Measurements from ENCODE around the gene TRPC4AP. TPM values are rescaled to one million over a fixed set of nuclear protein-coding genes. Genes with fewer than 3 reads are reported as not detected.

TRPC4AP gene
- total RNA-seq, 1 donor from 2014 or later, result 30.7 TPM

DNA sequence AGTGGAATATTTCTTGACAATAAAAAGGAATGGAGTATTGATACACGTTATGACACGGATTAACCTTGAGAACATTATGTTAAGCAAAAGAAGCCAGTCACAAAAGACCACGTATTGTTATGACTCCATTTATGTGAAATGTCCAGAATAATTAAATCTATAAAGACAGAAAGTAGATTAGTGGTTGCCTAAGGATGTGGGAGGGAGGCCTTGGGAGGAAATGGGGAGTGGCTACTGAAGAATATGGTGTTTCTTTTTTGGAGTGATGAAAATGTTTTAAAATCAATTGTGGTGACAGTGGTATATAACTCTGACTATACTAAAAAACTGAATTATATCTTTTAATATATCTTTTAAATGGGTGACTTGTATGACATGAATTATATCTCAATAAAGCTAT lies 30.1 kb downstream of the TRPC4AP start:
- TF ChIP-seq, protein P1, sequence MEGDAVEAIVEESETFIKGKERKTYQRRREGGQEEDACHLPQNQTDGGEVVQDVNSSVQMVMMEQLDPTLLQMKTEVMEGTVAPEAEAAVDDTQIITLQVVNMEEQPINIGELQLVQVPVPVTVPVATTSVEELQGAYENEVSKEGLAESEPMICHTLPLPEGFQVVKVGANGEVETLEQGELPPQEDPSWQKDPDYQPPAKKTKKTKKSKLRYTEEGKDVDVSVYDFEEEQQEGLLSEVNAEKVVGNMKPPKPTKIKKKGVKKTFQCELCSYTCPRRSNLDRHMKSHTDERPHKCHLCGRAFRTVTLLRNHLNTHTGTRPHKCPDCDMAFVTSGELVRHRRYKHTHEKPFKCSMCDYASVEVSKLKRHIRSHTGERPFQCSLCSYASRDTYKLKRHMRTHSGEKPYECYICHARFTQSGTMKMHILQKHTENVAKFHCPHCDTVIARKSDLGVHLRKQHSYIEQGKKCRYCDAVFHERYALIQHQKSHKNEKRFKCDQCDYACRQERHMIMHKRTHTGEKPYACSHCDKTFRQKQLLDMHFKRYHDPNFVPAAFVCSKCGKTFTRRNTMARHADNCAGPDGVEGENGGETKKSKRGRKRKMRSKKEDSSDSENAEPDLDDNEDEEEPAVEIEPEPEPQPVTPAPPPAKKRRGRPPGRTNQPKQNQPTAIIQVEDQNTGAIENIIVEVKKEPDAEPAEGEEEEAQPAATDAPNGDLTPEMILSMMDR (IDR thresholded peaks at IDR 0.05; ENCODE audit: borderline replicate concordance), result no peak
- no peak overlapping the region for H3K27ac ChIP-seq (replicated peaks)
- peaks cover 7% of the 10 kb centered on the region for H3K36me3 ChIP-seq
- H3K4me1 ChIP-seq, result peaks cover 30% of the 10 kb centered on the region
- intact Hi-C loops (cut with micrococcal nuclease), result no loop called here
- H3K4me3 ChIP-seq, result no peak overlapping the region
- DNase-seq, result no peak
- H3K9me3 ChIP-seq (replicated peaks), result no peaks in the 10 kb centered on the region
- H3K27me3 ChIP-seq (ENCODE audit: low read depth), result no peaks in the 10 kb centered on the region

- Histone ChIP-seq H3K9me3 (replicated peaks) (no peaks in the 10 kb centered on the region), H3K4me3 (no peak overlapping the region), H3K36me3 (peaks cover 23% of the 10 kb centered on the region), H3K27ac (replicated peaks) (no peak overlapping the region), H3K27me3 (ENCODE audit: low read depth) (no peaks in the 10 kb centered on the region), H3K4me1 (peaks cover 24% of the 10 kb centered on the region)
- intact Hi-C loops (cut with micrococcal nuclease), result no loop called here
- TF ChIP-seq, protein P1 (IDR thresholded peaks at IDR 0.05; ENCODE audit: borderline replicate concordance), result no peak
- no peak for DNase-seq
Measured at GRCh38 chr20:35060168-35060567, 32.4 kb downstream of the TRPC4AP start.

GRCh38 chr20:35059612-35060011 lies 33.0 kb downstream of the TRPC4AP start:
- Histone ChIP-seq H3K36me3 (peaks cover 29% of the 10 kb centered on the region), H3K4me3 (no peak overlapping the region), H3K27me3 (ENCODE audit: low read depth) (no peaks in the 10 kb centered on the region), H3K4me1 (peaks cover 25% of the 10 kb centered on the region), H3K27ac (replicated peaks) (no peak overlapping the region), H3K9me3 (replicated peaks) (no peaks in the 10 kb centered on the region)
- intact Hi-C loops (cut with micrococcal nuclease), result no loop called here
- TF ChIP-seq, protein P1 (IDR thresholded peaks at IDR 0.05; ENCODE audit: borderline replicate concordance), result no peak
- DNase-seq, result no peak

- intact Hi-C loops (cut with micrococcal nuclease), result no loop called here
Measured at GRCh38 chr20:35059110-35059509, 33.5 kb downstream of the TRPC4AP start.

DNA sequence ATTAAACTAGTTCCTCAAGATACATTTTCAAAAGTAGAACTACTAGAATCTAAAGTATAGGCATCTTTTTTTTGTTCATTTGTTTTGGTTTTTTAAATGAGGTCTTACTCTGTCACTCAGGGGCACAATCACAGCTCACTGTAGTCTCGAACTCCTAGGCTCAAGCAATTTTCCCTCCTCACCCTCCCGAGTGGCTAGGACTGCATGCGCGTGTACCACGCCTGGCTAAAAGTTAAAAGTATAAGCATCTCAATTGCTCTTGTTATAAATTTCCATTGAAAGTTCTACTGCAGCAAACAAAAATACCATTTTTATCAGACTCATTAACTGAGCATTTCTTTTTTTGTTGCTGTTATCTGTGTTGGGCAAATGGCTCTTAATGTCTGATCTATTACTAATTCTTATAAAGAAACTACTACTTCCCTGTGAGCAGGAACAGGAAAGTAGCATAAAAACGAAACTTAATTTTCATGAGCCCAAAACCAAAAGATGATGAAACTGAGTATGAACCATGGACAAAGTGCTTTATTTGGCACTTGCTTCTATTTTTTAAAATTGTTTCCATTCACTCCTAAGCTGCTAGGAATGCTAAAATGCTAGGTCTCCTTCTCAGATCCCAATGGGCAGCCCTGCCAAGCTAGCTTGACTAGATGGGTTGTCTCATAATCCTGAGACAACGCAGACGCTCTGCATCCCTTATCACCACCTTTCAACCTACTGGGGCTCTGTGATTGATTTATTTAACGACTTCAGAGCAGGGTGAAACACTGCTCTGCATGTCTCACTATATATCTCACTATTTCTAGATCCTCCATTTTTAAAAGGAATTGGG lies 36.9 kb downstream of the TRPC4AP start:
- TF ChIP-seq, protein P1 (IDR thresholded peaks at IDR 0.05; ENCODE audit: borderline replicate concordance), result no peak
- no peak for DNase-seq
- intact Hi-C loops (cut with micrococcal nuclease), result no loop called here
- no peak overlapping the region for H3K4me3 ChIP-seq
- H3K36me3 ChIP-seq, result peaks cover 23% of the 10 kb centered on the region
- no peaks in the 10 kb centered on the region for H3K9me3 ChIP-seq (replicated peaks)
- peaks cover 32% of the 10 kb centered on the region for H3K4me1 ChIP-seq
- H3K27me3 ChIP-seq (ENCODE audit: low read depth), result no peaks in the 10 kb centered on the region
- H3K27ac ChIP-seq (replicated peaks), result no peak overlapping the region

More at GRCh38 chr20:35059110-35059509, 33.5 kb downstream of the TRPC4AP start:
- Histone ChIP-seq H3K27ac (replicated peaks) (no peak overlapping the region), H3K4me1 (peaks cover 25% of the 10 kb centered on the region), H3K27me3 (ENCODE audit: low read depth) (no peaks in the 10 kb centered on the region), H3K9me3 (replicated peaks) (no peaks in the 10 kb centered on the region), H3K36me3 (peaks cover 30% of the 10 kb centered on the region), H3K4me3 (no peak overlapping the region)
- TF ChIP-seq, protein P1 (IDR thresholded peaks at IDR 0.05; ENCODE audit: borderline replicate concordance), result no peak
- no peak for DNase-seq
